A673 (cell line): ENCODE data around the gene FUT8. TPM values are rescaled to one million over a fixed set of nuclear protein-coding genes. Genes with fewer than 3 reads are reported as not detected.

Source experiments
- BruUV-seq: library from RNA; stranded (reverse); fragments of 400-500 nt; replicated peaks from 2 replicates; lab custom pipeline; 2021; lab: Mats Ljungman, UMichigan
- CTCF ChIA-PET: fragments of 300-600 bp; sonication (Branson Sonifier 250); formaldehyde crosslinking; loops from one replicate; lab custom pipeline; 2022; ENCODE audit warnings: antibody characterized with exemption; lab: Charles Lee
- POLR2A ChIA-PET: fragments of 300-600 bp; sonication (Branson Sonifier 250); formaldehyde crosslinking; loops from one replicate; lab custom pipeline; 2022; ENCODE audit warnings: antibody characterized with exemption; ENCODE audit not compliant: low non-redundant PET; lab: Charles Lee
- DNase-seq: peaks from one replicate; pipeline ENCODE4 v3.0.0-alpha.2; 2015; ENCODE audit warnings: low spot score
- H3K27ac ChIP-seq: fragments of 200-600 bp; sonication (generic); 2 replicates; pipeline ENCODE4 v1.5.1; 2016; ENCODE audit warnings: mixed run types, low read depth, mild to moderate bottlenecking, mixed read lengths, antibody characterized with exemption, low read length; ENCODE audit not compliant: poor library complexity, severe bottlenecking
- H3K27me3 ChIP-seq: fragments of 200-600 bp; sonication (generic); replicated peaks from 2 replicates; pipeline ENCODE4 v1.6.1; 2017; ENCODE audit warnings: mixed run types, low read depth, mild to moderate bottlenecking, mixed read lengths, antibody characterized with exemption, low read length; ENCODE audit not compliant: insufficient read depth, poor library complexity
- H3K36me3 ChIP-seq: fragments of 200-600 bp; sonication (generic); 2 replicates; pipeline ENCODE4 v1.6.1; 2016; ENCODE audit warnings: mixed run types, mild to moderate bottlenecking, mixed read lengths, antibody characterized with exemption, low read length; ENCODE audit not compliant: insufficient read depth, poor library complexity, severe bottlenecking
- H3K4me1 ChIP-seq: fragments of 200-600 bp; sonication (generic); 2 replicates; pipeline ENCODE4 v1.6.1; 2017; ENCODE audit warnings: mixed run types, mild to moderate bottlenecking, mixed read lengths, antibody characterized with exemption, low read length; ENCODE audit not compliant: insufficient read depth, poor library complexity, severe bottlenecking
- H3K4me3 ChIP-seq: fragments of 200-600 bp; sonication (generic); 2 replicates; pipeline ENCODE4 v1.5.1; 2016; ENCODE audit warnings: low read depth, mixed run types, mild to moderate bottlenecking, mixed read lengths, low read length; ENCODE audit not compliant: poor library complexity, severe bottlenecking
- H3K9me3 ChIP-seq: fragments of 200-600 bp; sonication (generic); 2 replicates; pipeline ENCODE4 v1.6.1; 2016; ENCODE audit warnings: mixed run types, low read depth, mild to moderate bottlenecking, mixed read lengths, antibody characterized with exemption, low read length; ENCODE audit not compliant: poor library complexity, severe bottlenecking
- EZH2 ChIP-seq: fragments of 200-600 bp; sonication (generic); IDR thresholded peaks from 2 replicates; pipeline ENCODE4 v1.6.1; 2017; ENCODE audit warnings: borderline replicate concordance, low read depth, mild to moderate bottlenecking, mixed read lengths, antibody characterized with exemption, low read length; ENCODE audit not compliant: poor library complexity, severe bottlenecking
- intact Hi-C: fragments of 100-400 bp; cut with micrococcal nuclease; formaldehyde crosslinking; loops from one replicate; pipeline ENCODE4 v1.10.0; 2022; ENCODE audit not compliant: unreplicated experiment
- total RNA-seq: library from RNA; stranded (reverse); gene quantifications from 2 replicates; pipeline ENCODE4 v1.2.3, GENCODE V29; 2021
- TF ChIP-seq, protein P1 (sequence below): fragments of 300-800, 200-600 bp; sonication (generic); conservative IDR thresholded peaks from 2 replicates; pipeline ENCODE4 v1.5.1; 2017; ENCODE audit warnings: low read depth, mild to moderate bottlenecking, antibody characterized with exemption, low read length, moderate library complexity, mixed read lengths

The FUT8 gene
- total RNA-seq, 1 experiment from 2014 or later: 11.0 TPM

DNA sequence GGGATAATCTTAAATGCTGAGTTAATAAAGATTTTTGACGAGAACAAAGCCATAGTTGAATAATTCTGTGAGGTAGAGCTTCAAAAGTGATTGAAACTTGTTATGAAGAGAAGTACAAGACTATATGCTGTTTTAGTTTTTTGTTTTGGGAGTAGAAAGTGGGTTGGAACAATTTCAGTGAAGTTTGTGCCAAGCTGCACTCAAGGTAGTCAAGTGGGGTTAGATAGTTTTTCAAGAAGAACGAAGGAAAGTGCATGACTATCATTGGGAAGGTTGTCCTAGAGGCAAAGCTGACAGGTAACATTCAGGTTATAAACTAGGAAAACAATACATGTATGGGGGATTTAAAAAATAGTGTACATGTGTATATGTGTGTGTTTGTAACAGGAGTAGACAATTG is 16.2 kb downstream of the FUT8 start:
- ChIA-PET CTCF (no interaction called here), POLR2A (no interaction called here)
- H3K27me3 ChIP-seq: no peaks in the 10 kb centered on the region
- H3K4me1 ChIP-seq: no peaks in the 10 kb centered on the region
- H3K9me3 ChIP-seq: no peaks in the 10 kb centered on the region
- intact Hi-C loops: no loop called here
- TF ChIP-seq, protein P1, sequence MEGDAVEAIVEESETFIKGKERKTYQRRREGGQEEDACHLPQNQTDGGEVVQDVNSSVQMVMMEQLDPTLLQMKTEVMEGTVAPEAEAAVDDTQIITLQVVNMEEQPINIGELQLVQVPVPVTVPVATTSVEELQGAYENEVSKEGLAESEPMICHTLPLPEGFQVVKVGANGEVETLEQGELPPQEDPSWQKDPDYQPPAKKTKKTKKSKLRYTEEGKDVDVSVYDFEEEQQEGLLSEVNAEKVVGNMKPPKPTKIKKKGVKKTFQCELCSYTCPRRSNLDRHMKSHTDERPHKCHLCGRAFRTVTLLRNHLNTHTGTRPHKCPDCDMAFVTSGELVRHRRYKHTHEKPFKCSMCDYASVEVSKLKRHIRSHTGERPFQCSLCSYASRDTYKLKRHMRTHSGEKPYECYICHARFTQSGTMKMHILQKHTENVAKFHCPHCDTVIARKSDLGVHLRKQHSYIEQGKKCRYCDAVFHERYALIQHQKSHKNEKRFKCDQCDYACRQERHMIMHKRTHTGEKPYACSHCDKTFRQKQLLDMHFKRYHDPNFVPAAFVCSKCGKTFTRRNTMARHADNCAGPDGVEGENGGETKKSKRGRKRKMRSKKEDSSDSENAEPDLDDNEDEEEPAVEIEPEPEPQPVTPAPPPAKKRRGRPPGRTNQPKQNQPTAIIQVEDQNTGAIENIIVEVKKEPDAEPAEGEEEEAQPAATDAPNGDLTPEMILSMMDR: no peak
- TF ChIP-seq EZH2: no peak
- H3K4me3 ChIP-seq: no peak overlapping the region
- H3K36me3 ChIP-seq: no peaks in the 10 kb centered on the region
- H3K27ac ChIP-seq: no peak overlapping the region
- DNase-seq: no peak
- BruUV-seq: no TSS peak

DNA sequence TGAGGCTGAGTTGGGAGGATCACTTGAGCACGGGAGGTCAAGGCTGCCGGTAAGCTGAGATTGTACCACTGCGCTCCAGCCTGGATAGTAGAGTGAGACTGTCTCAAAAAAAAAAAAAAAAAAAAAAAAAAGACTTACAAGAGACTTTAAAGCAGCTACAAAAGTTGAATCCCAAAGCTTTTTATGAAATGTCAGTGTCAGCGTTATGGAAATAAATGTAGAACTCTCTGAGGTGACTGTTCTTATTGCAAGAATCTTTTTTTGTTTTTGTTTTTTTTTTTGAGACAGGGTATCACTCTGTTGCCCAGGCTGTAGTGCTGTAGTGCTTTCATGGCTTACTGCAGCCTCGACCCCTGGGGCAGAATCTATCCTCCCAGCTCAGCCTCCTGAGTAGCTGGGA is 17.2 kb downstream of the FUT8 start:
- intact Hi-C loops: no loop called here
- TF ChIP-seq, protein P1: no peak
- TF ChIP-seq EZH2: no peak
- ChIA-PET POLR2A (interaction anchor here (0.7 kb wide), 1 partner anchor 62 kb away, joined by 6 read pairs; no protein-coding TSS in a partner anchor), CTCF (no interaction called here)
- H3K9me3 ChIP-seq: no peaks in the 10 kb centered on the region
- H3K27ac ChIP-seq: no peak overlapping the region
- no peak overlapping the region for H3K4me3 ChIP-seq
- H3K36me3 ChIP-seq: no peaks in the 10 kb centered on the region
- H3K27me3 ChIP-seq: no peaks in the 10 kb centered on the region
- no peaks in the 10 kb centered on the region for H3K4me1 ChIP-seq
- DNase-seq: no peak
- BruUV-seq: no TSS peak

DNA sequence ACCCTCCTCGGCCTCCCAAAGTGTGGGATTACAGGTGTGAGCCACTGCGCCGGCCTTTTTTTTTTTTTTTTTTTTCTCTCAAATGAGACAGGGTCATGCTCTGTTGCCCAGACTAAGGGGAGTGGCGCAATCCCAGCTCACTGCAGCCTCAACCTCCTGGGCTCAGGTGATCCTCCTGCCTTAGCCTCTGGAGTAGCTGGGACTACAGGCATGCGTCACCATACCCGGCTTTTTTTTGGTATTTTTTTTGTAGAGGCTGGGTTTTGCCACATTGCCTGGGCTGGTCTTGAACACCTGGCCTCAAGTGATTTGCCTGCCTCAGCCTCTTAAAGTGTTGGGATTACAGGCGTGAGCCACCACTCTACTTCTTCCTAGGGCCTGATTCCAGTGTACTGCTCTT is 18.7 kb downstream of the FUT8 start:
- BruUV-seq: no TSS peak
- Histone ChIP-seq H3K27me3 (no peaks in the 10 kb centered on the region), H3K4me3 (no peak overlapping the region), H3K27ac (no peak overlapping the region), H3K4me1 (no peaks in the 10 kb centered on the region), H3K9me3 (no peaks in the 10 kb centered on the region), H3K36me3 (no peaks in the 10 kb centered on the region)
- intact Hi-C loops: no loop called here
- no peak for DNase-seq
- no peak for TF ChIP-seq EZH2
- TF ChIP-seq, protein P1: no peak
- CTCF ChIA-PET: no interaction called here
- POLR2A ChIA-PET: no interaction called here
